Coronary artery (tissue), 2 donors: ENCODE results near the gene DCPS.

Experiments
- DNase-seq: peaks from one replicate; pipeline ENCODE4 v3.0.0-alpha.2; 2017; ENCODE audit warnings: low spot score
- H3K27ac ChIP-seq, 2 donors: fragments of 200-600 bp; sonication (generic); one replicate each; pipeline ENCODE4 v1.5.1; 2016 to 2019
- H3K4me3 ChIP-seq: fragments of 200-600 bp; sonication (generic); 2 replicates; pipeline ENCODE4 v1.5.1; 2016; ENCODE audit warnings: mild to moderate bottlenecking, moderate library complexity
- CTCF ChIP-seq: fragments of 200-600 bp; sonication (generic); IDR thresholded peaks from one replicate; pipeline ENCODE4 v1.5.1; 2019; ENCODE audit warnings: antibody characterized with exemption

DCPS gene

GRCh38 chr11:126332221-126332711 lies 28.4 kb downstream of the DCPS start:
- Histone ChIP-seq H3K27ac (peak overlapping the region in 1 of 2 donors; percentile 61), H3K4me3 (no peak overlapping the region)
- no peak for DNase-seq
- no peak for TF ChIP-seq CTCF

- DNase-seq = no peak
- H3K27ac ChIP-seq = no peak overlapping the region
- TF ChIP-seq CTCF = no peak
- H3K4me3 ChIP-seq = no peak overlapping the region
These were observed 29.3 kb downstream of the DCPS start for GRCh38 chr11:126333142-126333541.

- no peak for TF ChIP-seq CTCF
- Histone ChIP-seq H3K27ac (no peak overlapping the region), H3K4me3 (no peak overlapping the region)
- no peak for DNase-seq
These were observed 31.0 kb downstream of the DCPS start for GRCh38 chr11:126334659-126335462.

GRCh38 chr11:126335463-126335760 lies 31.6 kb downstream of the DCPS start:
- H3K4me3 ChIP-seq = no peak overlapping the region
- H3K27ac ChIP-seq = no peak overlapping the region
- no peak for TF ChIP-seq CTCF
- no peak for DNase-seq

- no peak overlapping the region for H3K4me3 ChIP-seq
- TF ChIP-seq CTCF = no peak
- no peak overlapping the region for H3K27ac ChIP-seq
- no peak for DNase-seq
These were observed 32.3 kb downstream of the DCPS start for GRCh38 chr11:126336138-126336541.

GRCh38 chr11:126336671-126337101 lies 32.8 kb downstream of the DCPS start:
- H3K27ac ChIP-seq = no peak overlapping the region
- TF ChIP-seq CTCF = no peak
- no peak for DNase-seq
- H3K4me3 ChIP-seq = no peak overlapping the region

- H3K27ac ChIP-seq = no peak overlapping the region
- DNase-seq = no peak
- no peak overlapping the region for H3K4me3 ChIP-seq
- no peak for TF ChIP-seq CTCF
These were observed 33.2 kb downstream of the DCPS start for GRCh38 chr11:126337126-126337473.
